GM21737 (cell line): ENCODE data around the gene NBEAL1.
"Not testable (repeated sequence)": the region's sequence is repeated elsewhere in the genome, so short reads cannot be mapped to it uniquely, and the experiment has no call there.

Experiments used
- ATAC-seq: cut with Tn5 transposase; IDR thresholded peaks from one replicate; pipeline ENCODE4 v1.9.1; 2021; ENCODE audit warnings: mild to moderate bottlenecking, moderate library complexity; ENCODE audit not compliant: unreplicated experiment

Gene NBEAL1

GRCh38 chr2:203201426-203201825, 186.8 kb downstream of the NBEAL1 start:
- ATAC-seq, result no peak

GRCh38 chr2:203209538-203209937, 194.9 kb downstream of the NBEAL1 start:
- ATAC-seq, result no peak

GRCh38 chr2:203225423-203226039, 210.9 kb downstream of the NBEAL1 start:
- ATAC-seq, result no peak

GRCh38 chr2:203229674-203230073, 215.0 kb downstream of the NBEAL1 start:
- not testable (repeated sequence) for ATAC-seq

DNA sequence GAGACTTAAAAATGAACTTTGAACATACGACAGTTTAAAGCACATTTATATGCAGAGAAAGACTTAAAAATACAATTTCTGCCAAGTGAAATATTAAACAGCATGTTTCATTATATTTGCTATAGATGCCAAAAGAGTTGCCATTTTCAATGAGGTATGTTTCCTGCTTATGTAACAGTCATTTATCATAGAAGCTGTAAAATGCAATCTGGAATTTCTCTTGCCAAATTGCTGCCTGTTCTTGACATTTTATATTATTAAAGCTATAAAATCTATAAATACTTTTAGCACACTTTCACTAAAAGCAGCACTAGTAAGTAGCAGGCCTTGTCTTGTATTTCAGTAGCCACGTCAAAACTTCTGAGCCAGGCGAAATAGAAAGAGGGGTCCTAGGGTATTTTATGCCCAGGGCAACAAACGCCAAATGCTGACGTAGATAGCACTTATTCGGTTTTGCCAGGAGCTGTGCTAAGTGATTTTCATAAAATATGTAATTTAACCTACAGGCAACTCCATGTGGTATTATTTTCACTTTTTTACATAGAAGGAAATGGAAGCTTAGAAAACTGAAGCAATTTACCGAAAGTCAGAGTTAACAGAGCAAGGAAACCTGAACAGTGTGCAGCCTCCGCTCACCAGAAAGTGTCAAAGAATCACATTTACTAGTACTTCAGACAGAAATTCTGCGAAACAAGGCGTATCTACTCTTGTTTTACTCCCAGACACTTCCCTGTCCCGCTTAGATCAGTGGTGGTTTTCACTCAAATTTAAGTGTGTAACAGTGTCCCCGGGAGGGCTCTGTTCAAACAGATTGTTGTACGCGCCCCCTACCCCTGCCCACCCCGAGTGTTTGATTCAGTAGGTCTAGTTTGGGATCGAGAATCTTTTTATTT, 222.9 kb downstream of the NBEAL1 start:
- no peak for ATAC-seq

GRCh38 chr2:203238292-203238703, 223.6 kb downstream of the NBEAL1 start:
- ATAC-seq, result no peak

DNA sequence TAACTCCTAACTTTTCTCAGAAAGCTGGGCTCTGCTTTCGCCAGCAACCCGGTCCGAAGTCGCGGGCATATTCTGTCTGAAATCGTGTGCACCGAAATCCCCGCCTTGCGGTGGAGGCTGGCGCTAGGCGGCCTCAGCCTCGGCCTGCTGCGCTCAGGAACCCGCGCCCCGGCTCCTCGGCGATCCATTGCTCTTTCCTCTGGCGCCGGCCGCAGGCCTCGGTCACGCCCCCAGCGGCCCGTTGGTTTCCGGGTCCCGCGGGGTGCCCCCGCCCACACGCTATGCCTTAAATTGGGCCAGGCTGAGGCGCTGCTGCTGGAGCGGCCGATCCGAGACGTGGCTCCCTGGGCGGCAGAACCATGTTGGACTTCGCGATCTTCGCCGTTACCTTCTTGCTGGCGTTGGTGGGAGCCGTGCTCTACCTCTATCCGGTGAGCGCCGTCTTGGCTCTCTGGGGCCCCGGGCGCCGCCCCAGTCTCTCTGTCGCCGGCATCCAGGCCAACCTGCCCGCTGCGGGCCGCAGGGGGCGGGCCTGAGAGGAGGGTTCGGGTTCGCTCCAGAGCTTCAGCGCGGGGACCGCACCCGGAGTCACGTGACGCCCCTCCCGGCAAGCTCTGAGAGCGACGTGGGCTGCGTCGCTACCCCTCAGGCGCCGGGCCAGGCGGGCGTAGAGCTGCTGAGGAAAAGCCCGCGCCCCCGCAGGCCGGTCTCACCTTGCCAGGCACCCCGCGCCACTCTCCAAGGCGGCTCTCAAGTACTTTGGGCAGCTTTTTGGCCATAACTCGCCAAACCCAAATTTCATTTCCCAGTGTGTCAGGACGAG, 224.2 kb downstream of the NBEAL1 start, which contains the start of gene CYP20A1:
TSS of gene CYP20A1 (plus strand) at position 315 of the 823 bp plus-strand sequence. CDS start at position 360, 45 bp downstream.
- peak; percentile 87 for ATAC-seq

- no peak for ATAC-seq
These were observed 225.8 kb downstream of the NBEAL1 start for GRCh38 chr2:203240491-203240890.

- ATAC-seq, result no peak
These were observed 227.8 kb downstream of the NBEAL1 start for GRCh38 chr2:203242518-203242917.

- ATAC-seq, result no peak
These were observed 232.0 kb downstream of the NBEAL1 start for GRCh38 chr2:203246646-203247045.

DNA sequence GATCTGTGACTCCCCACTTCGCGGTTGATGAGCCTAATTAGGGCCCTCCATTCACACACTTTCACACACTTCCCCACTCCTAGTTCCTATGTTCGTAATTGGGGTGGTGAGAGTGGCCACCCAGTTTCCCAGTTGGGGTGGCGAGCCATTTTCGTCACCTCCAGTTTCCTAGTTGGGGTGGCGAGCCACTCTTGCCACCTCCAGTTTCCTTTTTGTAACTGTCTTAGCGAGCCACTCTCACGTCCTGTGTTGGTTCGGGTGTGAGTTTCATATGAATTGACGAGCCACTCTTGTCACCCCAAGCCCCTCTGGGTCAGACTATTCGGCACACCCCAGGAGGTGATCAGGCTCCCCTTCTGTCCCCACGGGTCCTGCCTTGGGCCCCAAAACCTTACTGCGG, 238.1 kb downstream of the NBEAL1 start:
- no peak for ATAC-seq

GRCh38 chr2:203253422-203254095, 238.9 kb downstream of the NBEAL1 start:
- not testable (repeated sequence) for ATAC-seq

GRCh38 chr2:203261326-203262159, 246.9 kb downstream of the NBEAL1 start:
- ATAC-seq, result no peak
